HepG2 (cell line): ENCODE measurements around the gene WDR89. TPM values are rescaled to one million over a fixed set of nuclear protein-coding genes. Genes with fewer than 3 reads are reported as not detected.

Experiments used
- CCAR2 ChIP-seq: fragments of 200-400 bp; formaldehyde crosslinking; optimal IDR thresholded peaks from 2 replicates; pipeline ENCODE3; 2018; ENCODE audit warnings: low read depth, mild to moderate bottlenecking, low read length, moderate library complexity
- CREB3 ChIP-seq: sonication (generic); formaldehyde crosslinking; IDR thresholded peaks from 2 replicates; pipeline ENCODE4 v1.5.0; 2020; ENCODE audit warnings: missing genetic modification reagents
- DRAP1 ChIP-seq: IDR thresholded peaks from 2 replicates; pipeline ENCODE4 v1.6.1; 2016; ENCODE audit warnings: missing genetic modification reagents, missing compliant biosample characterization
- FOXK1 ChIP-seq: sonication (generic); formaldehyde crosslinking; IDR thresholded peaks from 2 replicates; pipeline ENCODE4 v1.4.0; 2020; ENCODE audit warnings: low read depth, missing genetic modification reagents, borderline replicate concordance
- FOXP1 ChIP-seq, 2 experiments: fragments of 450-650 bp in 1 of 2; IDR thresholded peaks; 2 replicates each; pipeline ENCODE4 v1.6.1; 2017 to 2018; ENCODE audit warnings: antibody characterized with exemption in 1 of 2
- HOXA3 ChIP-seq: sonication (generic); formaldehyde crosslinking; IDR thresholded peaks from 2 replicates; pipeline ENCODE4 v1.5.0; 2020; ENCODE audit warnings: missing genetic modification reagents
- KDM2A ChIP-seq: sonication (generic); formaldehyde crosslinking; IDR thresholded peaks from 2 replicates; pipeline ENCODE4 v1.4.0; 2020; ENCODE audit warnings: low read depth, missing genetic modification reagents, borderline replicate concordance
- MAZ ChIP-seq, 2 experiments: sonication (generic) in 1 of 2; formaldehyde crosslinking in 1 of 2; IDR thresholded peaks; 2 replicates each; pipeline versions ENCODE4 v1.5.0 to v1.6.1; 2012 to 2020; ENCODE audit warnings: low read depth in 2 of 2, mild to moderate bottlenecking in 2 of 2, borderline replicate concordance in 1 of 2, improper control_type of control experiment in 1 of 2, low read length in 1 of 2, missing genetic modification reagents in 1 of 2, moderate library complexity in 1 of 2
- NBN ChIP-seq: fragments of 450-650 bp; conservative IDR thresholded peaks from 2 replicates; pipeline ENCODE4 v1.6.1; 2017
- NFYB ChIP-seq: sonication (generic); formaldehyde crosslinking; IDR thresholded peaks from 2 replicates; pipeline ENCODE4 v1.4.0; 2020; ENCODE audit warnings: missing genetic modification reagents
- NR2C2 ChIP-seq: sonication (generic); formaldehyde crosslinking; IDR thresholded peaks from 2 replicates; pipeline ENCODE4 v1.4.0; 2020; ENCODE audit warnings: missing genetic modification reagents, mild to moderate bottlenecking, moderate library complexity, borderline replicate concordance
- PCBP1 ChIP-seq: fragments of 200-400 bp; formaldehyde crosslinking; IDR thresholded peaks from 2 replicates; pipeline ENCODE4 v1.6.1; 2017; ENCODE audit warnings: mild to moderate bottlenecking, low read depth, low read length, borderline replicate concordance
- SAP130 ChIP-seq: IDR thresholded peaks from 2 replicates; pipeline ENCODE4 v1.6.1; 2016; ENCODE audit warnings: low read depth
- SMAD9 ChIP-seq: sonication (generic); formaldehyde crosslinking; IDR thresholded peaks from 2 replicates; pipeline ENCODE4 v1.5.1; 2020; ENCODE audit warnings: mild to moderate bottlenecking, missing genetic modification reagents
- TOPORS ChIP-seq: sonication (generic); formaldehyde crosslinking; IDR thresholded peaks from 2 replicates; pipeline ENCODE4 v1.8.0; 2023; ENCODE audit warnings: mild to moderate bottlenecking, missing genetic modification reagents
- ZBTB26 ChIP-seq: IDR thresholded peaks from 2 replicates; pipeline ENCODE4 v1.6.1; 2016; ENCODE audit warnings: missing compliant biosample characterization, missing genetic modification reagents, borderline replicate concordance
- ZKSCAN5 ChIP-seq: sonication (generic); formaldehyde crosslinking; IDR thresholded peaks from 2 replicates; pipeline ENCODE4 v1.5.1; 2020; ENCODE audit warnings: mild to moderate bottlenecking, missing genetic modification reagents
- ZNF768 ChIP-seq: sonication (generic); formaldehyde crosslinking; IDR thresholded peaks from 2 replicates; pipeline ENCODE4 v1.4.0; 2020; ENCODE audit warnings: missing genetic modification reagents
- ZNF775 ChIP-seq: sonication (generic); formaldehyde crosslinking; IDR thresholded peaks from 2 replicates; pipeline ENCODE4 v1.4.0; 2020; ENCODE audit warnings: missing genetic modification reagents, mild to moderate bottlenecking, moderate library complexity, borderline replicate concordance
- polyA plus RNA-seq, 8 experiments: library from polyadenylated mRNA; depleted of rRNA in 3 of 8; stranded (reverse) in 7 of 8; unstranded in 1 of 8; fragments of >200 nt; fragmentation: Illumina TruSeq in 4 of 8; extraction: Trizol in 4 of 8; gene quantifications; 2 replicates each; pipeline versions ENCODE4 v1.2.1 to v1.2.3, GENCODE V29; 2011 to 2016; ENCODE audit warnings: low read depth in 4 of 8, missing spikeins in 1 of 8, mixed read lengths in 1 of 8; ENCODE audit not compliant: insufficient read depth in 1 of 8
- total RNA-seq, 5 experiments: library from RNA; depleted of rRNA; stranded (reverse); fragments of >200 nt; fragmentation: Illumina TruSeq; extraction: Trizol; gene quantifications; 2 replicates each; pipeline ENCODE4 v1.2.3, GENCODE V29; 2016; ENCODE audit warnings: low read depth in 1 of 5
- TF ChIP-seq, protein P1 (sequence below): IDR thresholded peaks from 2 replicates; pipeline ENCODE4 v1.6.1; 2016; ENCODE audit warnings: missing compliant biosample characterization, missing genetic modification reagents, borderline replicate concordance
- TF ChIP-seq, protein P2 (sequence below): sonication (generic); formaldehyde crosslinking; conservative IDR thresholded peaks from 2 replicates; pipeline ENCODE4 v1.4.0; 2020; ENCODE audit warnings: missing genetic modification reagents
- TF ChIP-seq, protein P3 (sequence below): sonication (generic); formaldehyde crosslinking; IDR thresholded peaks from 2 replicates; pipeline ENCODE4 v1.4.0; 2020; ENCODE audit warnings: mild to moderate bottlenecking, missing genetic modification reagents
- TF ChIP-seq, protein P4 (sequence below), 2 experiments: sonication (generic) in 1 of 2; formaldehyde crosslinking in 1 of 2; IDR thresholded peaks; 2 replicates each; pipeline versions ENCODE4 v1.5.1 to v1.6.1; 2011 to 2020; ENCODE audit warnings: borderline replicate concordance in 1 of 2, low read depth in 1 of 2, low read length in 1 of 2, mild to moderate bottlenecking in 1 of 2, missing genetic modification reagents in 1 of 2, moderate library complexity in 1 of 2

The WDR89 gene
- total and polyA plus RNA-seq, 2 of the 13 experiments (the other 11 are each of a cell fraction or from before 2014, with no cell fraction given) = 5.2 to 20.1 TPM

DNA sequence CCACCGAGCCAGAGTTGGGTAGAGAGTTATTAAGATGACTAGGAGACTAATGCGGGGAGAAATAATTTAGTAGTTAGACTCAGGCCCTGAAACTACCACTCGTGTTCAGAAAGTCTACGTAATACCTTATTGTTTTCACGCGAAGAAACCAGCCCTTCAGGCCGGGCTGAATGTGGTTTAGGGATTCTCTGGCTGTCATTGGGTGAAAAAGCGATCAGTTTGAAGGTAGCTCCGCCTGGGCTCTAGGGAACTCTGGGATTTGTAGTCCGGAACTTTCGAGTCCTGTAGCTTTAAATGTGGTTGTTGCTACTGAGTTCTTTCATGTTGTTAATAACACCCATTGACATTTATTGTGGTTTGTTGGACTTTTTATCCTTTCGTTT is 549 bp upstream of the WDR89 start (continued):
- TF ChIP-seq SAP130 (CRISPR knock-in tag) (peak; percentile 75), NR2C2 (CRISPR knock-in tag) (peak; percentile 37; the same call in 1 of the 2 replicates), KDM2A (CRISPR knock-in tag) (no peak), FOXK1 (CRISPR knock-in tag) (peak; percentile 10; the same call in 1 of the 2 replicates), NBN (no peak), NFYB (CRISPR knock-in tag) (peak; percentile 55), CCAR2 (no peak), MAZ (IDR thresholded peaks at IDR 0.05; ENCODE audit: borderline replicate concordance, low read depth, low read length) (no peak), MAZ (CRISPR knock-in tag; IDR thresholded peaks at IDR 0.05; ENCODE audit: low read depth) (no peak), ZNF775 (CRISPR knock-in tag) (no peak), CREB3 (CRISPR knock-in tag) (no peak), FOXP1 (IDR thresholded peaks at IDR 0.05) (no peak), FOXP1 (CRISPR knock-in tag; IDR thresholded peaks at IDR 0.05) (no peak), ZNF768 (CRISPR knock-in tag) (no peak), SMAD9 (CRISPR knock-in tag) (no peak), PCBP1 (no peak), ZBTB26 (no peak), DRAP1 (peak; percentile 7; the same call in 1 of the 2 replicates), ZKSCAN5 (CRISPR knock-in tag) (no peak), HOXA3 (no peak), TOPORS (no peak)
- TF ChIP-seq, protein P1, sequence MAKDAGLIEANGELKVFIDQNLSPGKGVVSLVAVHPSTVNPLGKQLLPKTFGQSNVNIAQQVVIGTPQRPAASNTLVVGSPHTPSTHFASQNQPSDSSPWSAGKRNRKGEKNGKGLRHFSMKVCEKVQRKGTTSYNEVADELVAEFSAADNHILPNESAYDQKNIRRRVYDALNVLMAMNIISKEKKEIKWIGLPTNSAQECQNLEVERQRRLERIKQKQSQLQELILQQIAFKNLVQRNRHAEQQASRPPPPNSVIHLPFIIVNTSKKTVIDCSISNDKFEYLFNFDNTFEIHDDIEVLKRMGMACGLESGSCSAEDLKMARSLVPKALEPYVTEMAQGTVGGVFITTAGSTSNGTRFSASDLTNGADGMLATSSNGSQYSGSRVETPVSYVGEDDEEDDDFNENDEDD (CRISPR knock-in tag) = no peak
- TF ChIP-seq, protein P2, sequence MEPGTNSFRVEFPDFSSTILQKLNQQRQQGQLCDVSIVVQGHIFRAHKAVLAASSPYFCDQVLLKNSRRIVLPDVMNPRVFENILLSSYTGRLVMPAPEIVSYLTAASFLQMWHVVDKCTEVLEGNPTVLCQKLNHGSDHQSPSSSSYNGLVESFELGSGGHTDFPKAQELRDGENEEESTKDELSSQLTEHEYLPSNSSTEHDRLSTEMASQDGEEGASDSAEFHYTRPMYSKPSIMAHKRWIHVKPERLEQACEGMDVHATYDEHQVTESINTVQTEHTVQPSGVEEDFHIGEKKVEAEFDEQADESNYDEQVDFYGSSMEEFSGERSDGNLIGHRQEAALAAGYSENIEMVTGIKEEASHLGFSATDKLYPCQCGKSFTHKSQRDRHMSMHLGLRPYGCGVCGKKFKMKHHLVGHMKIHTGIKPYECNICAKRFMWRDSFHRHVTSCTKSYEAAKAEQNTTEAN (CRISPR knock-in tag) = no peak
- TF ChIP-seq, protein P3, sequence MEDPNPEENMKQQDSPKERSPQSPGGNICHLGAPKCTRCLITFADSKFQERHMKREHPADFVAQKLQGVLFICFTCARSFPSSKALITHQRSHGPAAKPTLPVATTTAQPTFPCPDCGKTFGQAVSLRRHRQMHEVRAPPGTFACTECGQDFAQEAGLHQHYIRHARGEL (CRISPR knock-in tag) = no peak
- TF ChIP-seq, protein P4, sequence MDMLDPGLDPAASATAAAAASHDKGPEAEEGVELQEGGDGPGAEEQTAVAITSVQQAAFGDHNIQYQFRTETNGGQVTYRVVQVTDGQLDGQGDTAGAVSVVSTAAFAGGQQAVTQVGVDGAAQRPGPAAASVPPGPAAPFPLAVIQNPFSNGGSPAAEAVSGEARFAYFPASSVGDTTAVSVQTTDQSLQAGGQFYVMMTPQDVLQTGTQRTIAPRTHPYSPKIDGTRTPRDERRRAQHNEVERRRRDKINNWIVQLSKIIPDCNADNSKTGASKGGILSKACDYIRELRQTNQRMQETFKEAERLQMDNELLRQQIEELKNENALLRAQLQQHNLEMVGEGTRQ (IDR thresholded peaks at IDR 0.05; ENCODE audit: low read depth, low read length) = no peak
- TF ChIP-seq, protein P4 (CRISPR knock-in tag; IDR thresholded peaks at IDR 0.05; ENCODE audit: borderline replicate concordance) = no peak
